ENCODE measurements around the gene DNTTIP2.

GRCh38 chr1:93878501-93878888 is 511 bp downstream of the DNTTIP2 start:
- TF ChIP-seq EZH2 (IDR thresholded peaks at IDR 0.05; ENCODE audit: low read length, missing control alignments) (no peak), CTCF (conservative IDR thresholded peaks at IDR 0.05 in 1 of 2, IDR thresholded peaks at IDR 0.05 in 1 of 2; ENCODE audit: low read depth in 1 of 2, low read length in 2 of 2) (no peak)
